H9 (cell line): ENCODE results near the gene UNC5C. TPM values are rescaled to one million over a fixed set of nuclear protein-coding genes. Genes with fewer than 3 reads are reported as not detected.

Source experiments
- DNase-seq: peaks from one replicate; pipeline ENCODE4 v3.0.0-alpha.2; 2017
- H2AFZ ChIP-seq: one replicate; pipeline ENCODE4 v1.6.1; 2013; ENCODE audit warnings: mild to moderate bottlenecking, low read length, control low read depth, moderate library complexity
- H2AK5ac ChIP-seq: 2 replicates; pipeline ENCODE4 v1.6.1; 2013; ENCODE audit warnings: low read length, control low read depth, mixed read lengths; ENCODE audit not compliant: insufficient read length
- H2BK120ac ChIP-seq: one replicate; pipeline ENCODE4 v1.6.1; 2013; ENCODE audit warnings: low read depth, mild to moderate bottlenecking, low read length, control low read depth, inconsistent platforms; ENCODE audit not compliant: poor library complexity, severe bottlenecking
- H2BK12ac ChIP-seq: 2 replicates; pipeline ENCODE4 v1.6.1; 2013; ENCODE audit warnings: low read length, control low read depth, mixed read lengths, low read depth; ENCODE audit not compliant: insufficient read length
- H2BK15ac ChIP-seq: 2 replicates; pipeline ENCODE4 v1.6.1; 2013; ENCODE audit warnings: low read depth, low read length, control low read depth
- H2BK20ac ChIP-seq: one replicate; pipeline ENCODE4 v1.6.1; 2013; ENCODE audit warnings: low read depth, mild to moderate bottlenecking, low read length, control low read depth, inconsistent platforms; ENCODE audit not compliant: poor library complexity, severe bottlenecking
- H2BK5ac ChIP-seq: 2 replicates; pipeline ENCODE4 v1.6.1; 2013; ENCODE audit warnings: low read length, control low read depth, mixed read lengths; ENCODE audit not compliant: insufficient read length
- H3K14ac ChIP-seq: 2 replicates; pipeline ENCODE4 v1.6.1; 2013; ENCODE audit warnings: low read length, control low read depth; ENCODE audit not compliant: insufficient read depth
- H3K18ac ChIP-seq: 2 replicates; pipeline ENCODE4 v1.6.1; 2013; ENCODE audit warnings: low read depth, mild to moderate bottlenecking, mixed read lengths, low read length, control low read depth; ENCODE audit not compliant: insufficient read length
- H3K23ac ChIP-seq: 2 replicates; pipeline ENCODE4 v1.6.1; 2013; ENCODE audit warnings: low read length, control low read depth, mixed read lengths, low read depth; ENCODE audit not compliant: insufficient read length
- H3K23me2 ChIP-seq: 2 replicates; pipeline ENCODE4 v1.6.1; 2013; ENCODE audit warnings: low read depth, mild to moderate bottlenecking, mixed read lengths, low read length, control low read depth; ENCODE audit not compliant: insufficient read length, poor library complexity, severe bottlenecking
- H3K27ac ChIP-seq: 2 replicates; pipeline ENCODE4 v1.5.1; 2013; ENCODE audit warnings: low read length, control low read depth, mixed read lengths, low read depth; ENCODE audit not compliant: insufficient read length
- H3K27me3 ChIP-seq: 2 replicates; pipeline ENCODE4 v1.6.1; 2013; ENCODE audit warnings: low read length, control low read depth, inconsistent platforms; ENCODE audit not compliant: insufficient read depth
- H3K4ac ChIP-seq: 2 replicates; pipeline ENCODE4 v1.6.1; 2013; ENCODE audit warnings: low read depth, mild to moderate bottlenecking, control low read depth, inconsistent platforms, low read length, moderate library complexity
- H3K4me1 ChIP-seq: 2 replicates; pipeline ENCODE4 v1.6.1; 2013; ENCODE audit warnings: low read length, control low read depth, inconsistent platforms; ENCODE audit not compliant: insufficient read depth
- H3K4me2 ChIP-seq: 2 replicates; pipeline ENCODE4 v1.6.1; 2013; ENCODE audit warnings: low read length, control low read depth, mixed read lengths; ENCODE audit not compliant: insufficient read length, insufficient read depth
- H3K56ac ChIP-seq: 2 replicates; pipeline ENCODE4 v1.6.1; 2013; ENCODE audit warnings: low read depth, mild to moderate bottlenecking, mixed read lengths, low read length, control low read depth; ENCODE audit not compliant: insufficient read length
- H3K79me1 ChIP-seq: 2 replicates; pipeline ENCODE4 v1.6.1; 2013; ENCODE audit warnings: low read depth, mild to moderate bottlenecking, moderate library complexity, low read length, control low read depth, inconsistent platforms; ENCODE audit not compliant: insufficient read depth, poor library complexity, severe bottlenecking
- H3K79me2 ChIP-seq: 2 replicates; pipeline ENCODE4 v1.6.1; 2013; ENCODE audit warnings: low read length, control low read depth, inconsistent platforms; ENCODE audit not compliant: insufficient read depth
- H3K9ac ChIP-seq: 2 replicates; pipeline ENCODE4 v1.6.1; 2013; ENCODE audit warnings: low read length, control low read depth, mixed read lengths; ENCODE audit not compliant: insufficient read length; ENCODE audit errors: extremely low read depth
- H3K9me3 ChIP-seq: one replicate; pipeline ENCODE4 v1.6.1; 2013; ENCODE audit warnings: low read depth, low read length, inconsistent platforms; ENCODE audit not compliant: control insufficient read depth
- H3T11ph ChIP-seq: one replicate; pipeline ENCODE4 v1.6.1; 2013; ENCODE audit warnings: mild to moderate bottlenecking, low read length, control low read depth, inconsistent platforms
- H4K20me1 ChIP-seq: one replicate; pipeline ENCODE4 v1.6.1; 2013; ENCODE audit not compliant: control insufficient read depth, insufficient read length, insufficient read depth
- H4K5ac ChIP-seq: 2 replicates; pipeline ENCODE4 v1.6.1; 2013; ENCODE audit warnings: low read depth, mild to moderate bottlenecking, mixed read lengths, low read length, control low read depth; ENCODE audit not compliant: insufficient read length
- H4K8ac ChIP-seq: replicated peaks from 2 replicates; pipeline ENCODE4 v1.6.1; 2013; ENCODE audit warnings: low read length, control low read depth, mixed read lengths, low read depth; ENCODE audit not compliant: insufficient read length
- H4K91ac ChIP-seq: 2 replicates; pipeline ENCODE4 v1.6.1; 2013; ENCODE audit warnings: low read depth, mild to moderate bottlenecking, moderate library complexity, mixed read lengths, low read length, control low read depth; ENCODE audit not compliant: insufficient read length
- H3K27ac Mint-ChIP-seq, 3 experiments: 2 replicates in 2 of 3; 3 replicates in 1 of 3; pipeline ENCODE4 v1.8.0; 2020 to 2021; ENCODE audit warnings: mixed read lengths in 3 of 3, mild to moderate bottlenecking in 1 of 3, moderate library complexity in 1 of 3
- H3K27me3 Mint-ChIP-seq: 2 replicates; pipeline ENCODE4 v1.8.0; 2021; ENCODE audit warnings: low read depth, mild to moderate bottlenecking, moderate library complexity, mixed read lengths
- H3K36me3 Mint-ChIP-seq, 3 experiments: 2 replicates in 2 of 3; 3 replicates in 1 of 3; pipeline ENCODE4 v1.8.0; 2020 to 2021; ENCODE audit warnings: low read depth in 3 of 3, mixed read lengths in 3 of 3; ENCODE audit not compliant: insufficient read depth in 1 of 3
- H3K4me1 Mint-ChIP-seq, 2 experiments: 2 replicates each; pipeline ENCODE4 v1.8.0; 2020; ENCODE audit warnings: mixed read lengths in 2 of 2
- H3K4me3 Mint-ChIP-seq, 2 experiments: 2 replicates in 1 of 2; 3 replicates in 1 of 2; pipeline ENCODE4 v1.8.0; 2020 to 2021; ENCODE audit warnings: mild to moderate bottlenecking in 2 of 2, mixed read lengths in 2 of 2, moderate library complexity in 1 of 2
- H3K9me3 Mint-ChIP-seq, 2 experiments: 2 replicates in 1 of 2; 3 replicates in 1 of 2; pipeline ENCODE4 v1.8.0; 2020; ENCODE audit warnings: mild to moderate bottlenecking in 2 of 2, mixed read lengths in 2 of 2, moderate library complexity in 1 of 2
- CTCF ChIP-seq: fragments of 200-600 bp; sonication (generic); conservative IDR thresholded peaks from 3 replicates; pipeline ENCODE4 v1.8.0; 2021; ENCODE audit warnings: antibody characterized with exemption, mild to moderate bottlenecking
- WGBS: extraction: QIAGEN DNeasy Blood & Tissue Kit; methylation state at CpG from one replicate; pipeline ENCODE4 v1.1.7; 2013; ENCODE audit warnings: missing lambda C conversion rate, low lambda C conversion rate, mixed read lengths; ENCODE audit not compliant: insufficient read length; ENCODE audit errors: extremely low coverage; 5-methylcytosine and 5-hydroxymethylcytosine counted together
- total RNA-seq: library from RNA; stranded (reverse); gene quantifications from 2 replicates; pipeline ENCODE4 v1.2.1, GENCODE V29; 2021

UNC5C gene
- total RNA-seq, 1 experiment from 2014 or later: not detected

DNA sequence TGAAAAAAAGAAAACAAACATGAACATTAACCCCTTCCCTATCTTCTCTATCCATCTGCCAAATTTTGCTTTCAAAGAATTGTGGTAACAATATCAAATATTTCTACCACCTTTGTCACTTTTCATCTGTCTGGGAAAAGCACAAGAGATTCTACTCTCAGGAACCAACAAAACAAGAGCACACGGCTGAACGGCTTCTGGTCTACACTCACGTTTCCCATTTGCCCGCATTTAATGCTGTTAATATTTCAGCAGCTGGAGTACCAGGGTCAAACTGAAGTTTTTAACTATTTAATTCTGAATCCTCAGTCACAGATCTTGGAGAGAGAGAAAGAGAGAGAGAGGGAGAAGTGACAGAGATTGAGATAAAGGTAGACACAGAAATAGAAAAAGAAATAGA lies 91.4 kb downstream of the UNC5C start:
- Histone ChIP-seq H3K4ac (no peak overlapping the region), H3K14ac (no peak overlapping the region), H3K79me2 (no peaks in the 10 kb centered on the region), H3K4me2 (no peak overlapping the region), H2AFZ (no peak overlapping the region), H4K20me1 (no peaks in the 10 kb centered on the region), H3K18ac (no peak overlapping the region), H3K27ac (no peak overlapping the region), H2BK12ac (no peak overlapping the region), H4K91ac (no peak overlapping the region), H3K27me3 (no peaks in the 10 kb centered on the region), H3K56ac (no peak overlapping the region), H2BK120ac (no peak overlapping the region), H2BK15ac (no peak overlapping the region), H3K23me2 (no peaks in the 10 kb centered on the region), H3T11ph (no peak overlapping the region), H2BK5ac (no peak overlapping the region), H3K9ac (no peak overlapping the region), H4K8ac (no peak overlapping the region), H3K4me1 (no peaks in the 10 kb centered on the region), H2AK5ac (no peak overlapping the region), H3K9me3 (no peaks in the 10 kb centered on the region), H4K5ac (no peak overlapping the region), H3K79me1 (no peaks in the 10 kb centered on the region), H3K23ac (no peak overlapping the region), H2BK20ac (no peak overlapping the region)
- no peak for TF ChIP-seq CTCF
- Mint-ChIP-seq H3K36me3 (no peaks in the 10 kb centered on the region), H3K4me1 (no peaks in the 10 kb centered on the region), H3K27ac (no peak overlapping the region), H3K9me3 (no peaks in the 10 kb centered on the region), H3K4me3 (no peak overlapping the region), H3K27me3 (no peaks in the 10 kb centered on the region)
- no peak for DNase-seq
- WGBS: no CpG with 5 or more reads among the region's 4 CpGs
